AG08396 (cell line): ENCODE measurements around the gene HMGA1.

Source experiments
- DNase-seq: peaks from one replicate; pipeline ENCODE4 v3.0.0; 2012; ENCODE audit warnings: low spot score, mixed read lengths

Gene HMGA1

GRCh38 chr6:34236443-34237315 lies at the start of gene HMGA1:
HMGA1 (plus strand) TSS chr6:34236873; CDS start chr6:34240781, 3,908 bp downstream.
- DNase-seq, result peak; percentile 95

GRCh38 chr6:34189806-34190503 lies 46.7 kb upstream of the HMGA1 start:
- peak; percentile 1 for DNase-seq

GRCh38 chr6:34190504-34191122 lies 46.1 kb upstream of the HMGA1 start:
- DNase-seq, result no peak

GRCh38 chr6:34194772-34195171 lies 41.9 kb upstream of the HMGA1 start:
- no peak for DNase-seq

GRCh38 chr6:34195726-34196115 lies 41.0 kb upstream of the HMGA1 start:
- no peak for DNase-seq

GRCh38 chr6:34196116-34196832 lies 40.4 kb upstream of the HMGA1 start:
- DNase-seq, result peak; percentile 93

GRCh38 chr6:34196833-34197195 lies 39.9 kb upstream of the HMGA1 start:
- no peak for DNase-seq

GRCh38 chr6:34200340-34200971 lies 36.2 kb upstream of the HMGA1 start:
- peak; percentile 55 for DNase-seq

- DNase-seq, result peak; percentile 38
Observed at GRCh38 chr6:34201455-34202107, 35.1 kb upstream of the HMGA1 start.

GRCh38 chr6:34202329-34203201 lies 34.1 kb upstream of the HMGA1 start:
- DNase-seq, result peak; percentile 7

- DNase-seq, result no peak
Observed at GRCh38 chr6:34204693-34205092, 32.0 kb upstream of the HMGA1 start.

- peak; percentile 16 for DNase-seq
Observed at GRCh38 chr6:34205466-34205865, 31.2 kb upstream of the HMGA1 start.

- no peak for DNase-seq
Observed at GRCh38 chr6:34205916-34206315, 30.8 kb upstream of the HMGA1 start.

- peak; percentile 7 for DNase-seq
Observed at GRCh38 chr6:34206726-34207125, 29.9 kb upstream of the HMGA1 start.

- DNase-seq, result peak; percentile 7
Observed at GRCh38 chr6:34207695-34208443, 28.8 kb upstream of the HMGA1 start.

- peak; percentile 20 for DNase-seq
Observed at GRCh38 chr6:34213772-34214171, 22.9 kb upstream of the HMGA1 start.

- no peak for DNase-seq
Observed at GRCh38 chr6:34218691-34219090, 18.0 kb upstream of the HMGA1 start.

- DNase-seq, result no peak
Observed at GRCh38 chr6:34223381-34223955, 13.2 kb upstream of the HMGA1 start.
